ENCODE data around the gene ABHD2. TPM values are rescaled to one million over a fixed set of nuclear protein-coding genes. Genes with fewer than 3 reads are reported as not detected.

ABHD2 gene
- total RNA-seq, 1 donor from 2014 or later = 48.8 TPM

DNA sequence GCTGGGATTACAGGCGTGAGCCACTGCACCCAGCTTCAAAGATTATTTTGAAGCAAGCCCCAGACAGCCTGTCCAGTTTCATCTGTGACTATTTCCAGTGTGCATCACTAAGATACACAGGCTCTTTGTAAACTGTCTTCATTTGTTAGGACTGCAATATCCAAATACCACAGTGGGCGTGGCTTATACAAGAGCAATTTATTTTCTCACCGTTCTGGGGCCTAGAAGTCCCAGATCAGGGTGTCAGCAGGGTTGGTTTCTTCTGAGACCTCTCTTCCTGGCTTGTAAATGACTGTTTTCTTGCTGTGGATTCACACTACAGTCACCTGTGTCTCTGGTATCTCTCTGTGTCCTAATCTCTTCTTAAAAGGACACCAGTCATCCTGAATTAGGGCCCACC is 73.4 kb downstream of the ABHD2 start:
- Mint-ChIP-seq H3K4me1 (no peaks in the 10 kb centered on the region), H3K27me3 (no peaks in the 10 kb centered on the region), H3K9me3 (no peaks in the 10 kb centered on the region), H3K27ac (no peak overlapping the region), H3K4me3 (no peak overlapping the region), H3K36me3 (ENCODE audit: low read depth) (peaks cover 49% of the 10 kb centered on the region)
- intact Hi-C loops (cut with micrococcal nuclease) = no loop called here
- DNase-seq = no peak
- POLR2A ChIA-PET = no interaction called here
- CTCF ChIA-PET = interaction anchor here (1.0 kb wide), 1 partner anchor 16 kb away, joined by 4 read pairs; no protein-coding TSS in a partner anchor
- TF ChIP-seq, protein P1, sequence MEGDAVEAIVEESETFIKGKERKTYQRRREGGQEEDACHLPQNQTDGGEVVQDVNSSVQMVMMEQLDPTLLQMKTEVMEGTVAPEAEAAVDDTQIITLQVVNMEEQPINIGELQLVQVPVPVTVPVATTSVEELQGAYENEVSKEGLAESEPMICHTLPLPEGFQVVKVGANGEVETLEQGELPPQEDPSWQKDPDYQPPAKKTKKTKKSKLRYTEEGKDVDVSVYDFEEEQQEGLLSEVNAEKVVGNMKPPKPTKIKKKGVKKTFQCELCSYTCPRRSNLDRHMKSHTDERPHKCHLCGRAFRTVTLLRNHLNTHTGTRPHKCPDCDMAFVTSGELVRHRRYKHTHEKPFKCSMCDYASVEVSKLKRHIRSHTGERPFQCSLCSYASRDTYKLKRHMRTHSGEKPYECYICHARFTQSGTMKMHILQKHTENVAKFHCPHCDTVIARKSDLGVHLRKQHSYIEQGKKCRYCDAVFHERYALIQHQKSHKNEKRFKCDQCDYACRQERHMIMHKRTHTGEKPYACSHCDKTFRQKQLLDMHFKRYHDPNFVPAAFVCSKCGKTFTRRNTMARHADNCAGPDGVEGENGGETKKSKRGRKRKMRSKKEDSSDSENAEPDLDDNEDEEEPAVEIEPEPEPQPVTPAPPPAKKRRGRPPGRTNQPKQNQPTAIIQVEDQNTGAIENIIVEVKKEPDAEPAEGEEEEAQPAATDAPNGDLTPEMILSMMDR (IDR thresholded peaks at IDR 0.05) = no peak
- no peak for ATAC-seq (ENCODE audit: low read depth)

DNA sequence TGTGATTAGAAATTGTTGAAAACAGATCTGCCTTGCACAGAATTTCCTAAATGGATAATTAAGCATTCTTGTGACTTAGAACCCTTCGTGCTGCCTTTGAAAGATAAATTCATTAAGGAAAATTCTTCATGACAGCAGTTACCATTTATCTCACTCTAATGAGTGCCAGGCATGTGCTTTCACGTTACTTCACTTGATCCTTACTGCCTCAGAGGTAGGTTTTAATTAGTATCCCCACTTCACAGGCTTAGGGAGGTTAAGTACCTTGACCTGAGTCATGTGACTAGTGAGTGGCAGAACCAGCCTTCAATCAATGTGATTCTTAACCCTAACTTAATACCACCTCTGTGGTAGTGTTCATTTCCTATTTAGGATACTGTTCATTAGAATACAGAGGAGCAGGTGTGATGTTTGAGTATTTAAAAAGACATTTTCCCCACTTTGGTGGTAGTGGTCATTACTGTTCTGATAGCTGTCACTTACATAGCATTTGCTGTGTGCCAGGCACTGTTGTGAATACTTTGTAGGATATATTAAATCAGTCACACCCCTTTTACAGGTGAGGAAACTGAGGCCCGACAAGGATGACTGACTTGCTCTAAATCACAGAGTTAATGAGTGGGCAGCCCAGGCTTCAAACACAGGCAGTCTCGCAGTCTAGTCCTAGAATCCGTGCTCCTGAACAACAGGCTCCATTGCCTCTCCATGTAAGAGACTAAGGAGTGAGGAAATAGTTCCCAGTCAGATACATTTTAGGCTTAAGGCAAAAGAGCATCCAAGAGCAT is 75.2 kb downstream of the ABHD2 start:
- TF ChIP-seq, protein P1 (IDR thresholded peaks at IDR 0.05) = no peak
- DNase-seq (no peak), ATAC-seq (ENCODE audit: low read depth) (no peak)
- Mint-ChIP-seq H3K4me3 (no peak overlapping the region), H3K4me1 (peaks cover 3% of the 10 kb centered on the region), H3K27me3 (no peaks in the 10 kb centered on the region), H3K9me3 (no peaks in the 10 kb centered on the region), H3K27ac (no peak overlapping the region), H3K36me3 (ENCODE audit: low read depth) (peaks cover 34% of the 10 kb centered on the region)
- POLR2A ChIA-PET = no interaction called here
- intact Hi-C loops (cut with micrococcal nuclease) = no loop called here
- CTCF ChIA-PET = interaction anchor here (2.0 kb wide), 1 partner anchor 15 kb away, joined by 5 read pairs; no protein-coding TSS in a partner anchor

- ATAC-seq (ENCODE audit: low read depth) (no peak), DNase-seq (no peak)
- Mint-ChIP-seq H3K9me3 (no peaks in the 10 kb centered on the region), H3K36me3 (ENCODE audit: low read depth) (peaks cover 28% of the 10 kb centered on the region), H3K27ac (no peak overlapping the region), H3K27me3 (no peaks in the 10 kb centered on the region), H3K4me3 (no peak overlapping the region), H3K4me1 (peaks cover 3% of the 10 kb centered on the region)
- TF ChIP-seq, protein P1 (IDR thresholded peaks at IDR 0.05) = no peak
- intact Hi-C loops (cut with micrococcal nuclease) = no loop called here
- ChIA-PET POLR2A (no interaction called here), CTCF (interaction anchor here (2.0 kb wide), 1 partner anchor 13 kb away, joined by 5 read pairs; no protein-coding TSS in a partner anchor)
These were observed 76.5 kb downstream of the ABHD2 start for GRCh38 chr15:89164712-89165211.

DNA sequence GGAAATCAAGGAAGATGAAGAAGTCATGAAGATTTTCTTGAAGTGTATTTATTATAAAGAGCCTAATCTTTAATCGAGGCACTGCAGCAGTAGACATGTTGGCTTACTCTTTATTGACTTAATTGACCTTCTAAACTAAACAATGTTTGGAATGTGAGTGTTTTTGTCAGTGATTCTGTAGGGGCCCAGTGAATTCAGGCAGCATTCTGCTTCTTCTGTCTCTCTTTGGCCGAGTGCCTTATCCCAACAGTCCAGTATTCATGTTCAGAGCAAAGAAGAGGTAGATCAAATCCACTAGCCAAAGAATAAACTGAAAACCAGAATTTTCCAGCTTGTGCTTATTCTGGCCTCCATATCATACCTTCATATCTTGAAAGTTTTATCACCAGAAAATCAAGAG is 77.4 kb downstream of the ABHD2 start:
- H3K9me3 Mint-ChIP-seq = no peaks in the 10 kb centered on the region
- ATAC-seq (ENCODE audit: low read depth) (no peak), DNase-seq (no peak)
- ChIA-PET POLR2A (no interaction called here), CTCF (no interaction called here)
- TF ChIP-seq, protein P1 (IDR thresholded peaks at IDR 0.05) = no peak
- peaks cover 24% of the 10 kb centered on the region for H3K36me3 Mint-ChIP-seq (ENCODE audit: low read depth)
- H3K27me3 Mint-ChIP-seq = no peaks in the 10 kb centered on the region
- peaks cover 3% of the 10 kb centered on the region for H3K4me1 Mint-ChIP-seq
- no peak overlapping the region for H3K4me3 Mint-ChIP-seq
- H3K27ac Mint-ChIP-seq = no peak overlapping the region
- intact Hi-C loops (cut with micrococcal nuclease) = no loop called here

All from activated B cell treated with CpG ODN at 0.5 μM for 24 hours (primary cell).